ENCODE data around the gene SNX33. TPM values are rescaled to one million over a fixed set of nuclear protein-coding genes. Genes with fewer than 3 reads are reported as not detected.

Gene SNX33
- total RNA-seq, 2 experiments from 2014 or later = 0.09 to 0.38 TPM

DNA sequence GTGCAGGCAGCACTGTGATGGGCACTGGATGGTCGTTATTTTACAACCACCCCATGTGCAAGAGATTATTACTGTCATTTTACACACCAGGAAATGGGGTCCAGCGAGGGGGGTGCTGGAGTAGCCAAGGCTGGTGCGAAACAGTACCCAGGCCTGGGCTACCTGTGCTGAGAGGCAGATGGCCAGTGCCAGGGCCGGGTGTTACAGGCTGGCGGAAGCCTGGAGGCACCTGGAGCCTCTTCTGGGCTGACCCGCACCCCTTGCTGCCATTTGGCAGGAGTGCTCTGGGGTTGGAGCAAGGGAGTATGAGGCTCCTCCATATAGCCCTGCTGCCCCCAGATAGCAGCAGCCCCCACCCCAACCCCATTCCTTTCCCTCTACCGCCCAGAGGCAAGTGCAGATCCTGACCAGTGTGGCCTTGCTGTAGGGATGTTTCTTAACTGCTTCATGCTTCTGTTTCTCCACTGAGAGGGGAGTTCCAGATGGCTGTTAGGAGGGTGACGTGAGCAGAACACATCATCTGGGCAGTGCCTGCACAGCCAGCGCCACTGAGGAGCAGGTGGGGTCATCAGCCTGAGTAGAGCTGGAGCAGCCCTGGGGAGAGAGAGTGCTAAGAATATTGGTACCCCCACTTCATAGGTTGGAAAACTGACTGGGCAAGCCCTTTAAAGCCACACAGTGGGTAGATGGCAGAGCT is 15.3 kb downstream of the SNX33 start:
- H3K4me3 ChIP-seq (ENCODE audit: low read depth, low read length, poor library complexity, severe bottlenecking) = no peak overlapping the region
- no peaks in the 10 kb centered on the region for H3K4me1 ChIP-seq (ENCODE audit: insufficient read depth, low read length, poor library complexity, severe bottlenecking)
- CTCF ChIA-PET (ENCODE audit: unreplicated experiment) = no interaction called here
- H3K9me3 ChIP-seq (ENCODE audit: low read length) = no peaks in the 10 kb centered on the region
- H2AFZ ChIP-seq (ENCODE audit: low read length) = no peak overlapping the region
- intact Hi-C loops (cut with micrococcal nuclease; ENCODE audit: unreplicated experiment) = no loop called here
- no peaks in the 10 kb centered on the region for H3K9me2 ChIP-seq (ENCODE audit: insufficient read depth, low read length)
- H3K4me2 ChIP-seq (ENCODE audit: low read length) = no peak overlapping the region
- no peak for DNase-seq (ENCODE audit: low spot score)
- no peak overlapping the region for H3K27ac ChIP-seq (ENCODE audit: low read depth, low read length, poor library complexity, severe bottlenecking)
- no peaks in the 10 kb centered on the region for H4K20me1 ChIP-seq (ENCODE audit: insufficient read depth, low read length)
- BruUV-seq (replicated peaks) = no TSS peak
- no peaks in the 10 kb centered on the region for H3K79me2 ChIP-seq (ENCODE audit: insufficient read depth, low read depth, low read length)
- no peaks in the 10 kb centered on the region for H3K36me3 ChIP-seq (ENCODE audit: insufficient read depth, low read length)
- no peak for TF ChIP-seq EZH2phosphoT487 (IDR thresholded peaks at IDR 0.05; ENCODE audit: borderline replicate concordance, low read depth, low read length)
- TF ChIP-seq, protein P1, sequence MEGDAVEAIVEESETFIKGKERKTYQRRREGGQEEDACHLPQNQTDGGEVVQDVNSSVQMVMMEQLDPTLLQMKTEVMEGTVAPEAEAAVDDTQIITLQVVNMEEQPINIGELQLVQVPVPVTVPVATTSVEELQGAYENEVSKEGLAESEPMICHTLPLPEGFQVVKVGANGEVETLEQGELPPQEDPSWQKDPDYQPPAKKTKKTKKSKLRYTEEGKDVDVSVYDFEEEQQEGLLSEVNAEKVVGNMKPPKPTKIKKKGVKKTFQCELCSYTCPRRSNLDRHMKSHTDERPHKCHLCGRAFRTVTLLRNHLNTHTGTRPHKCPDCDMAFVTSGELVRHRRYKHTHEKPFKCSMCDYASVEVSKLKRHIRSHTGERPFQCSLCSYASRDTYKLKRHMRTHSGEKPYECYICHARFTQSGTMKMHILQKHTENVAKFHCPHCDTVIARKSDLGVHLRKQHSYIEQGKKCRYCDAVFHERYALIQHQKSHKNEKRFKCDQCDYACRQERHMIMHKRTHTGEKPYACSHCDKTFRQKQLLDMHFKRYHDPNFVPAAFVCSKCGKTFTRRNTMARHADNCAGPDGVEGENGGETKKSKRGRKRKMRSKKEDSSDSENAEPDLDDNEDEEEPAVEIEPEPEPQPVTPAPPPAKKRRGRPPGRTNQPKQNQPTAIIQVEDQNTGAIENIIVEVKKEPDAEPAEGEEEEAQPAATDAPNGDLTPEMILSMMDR (conservative IDR thresholded peaks at IDR 0.05; ENCODE audit: low read length) = no peak
- POLR2A ChIA-PET = no interaction called here

DNA sequence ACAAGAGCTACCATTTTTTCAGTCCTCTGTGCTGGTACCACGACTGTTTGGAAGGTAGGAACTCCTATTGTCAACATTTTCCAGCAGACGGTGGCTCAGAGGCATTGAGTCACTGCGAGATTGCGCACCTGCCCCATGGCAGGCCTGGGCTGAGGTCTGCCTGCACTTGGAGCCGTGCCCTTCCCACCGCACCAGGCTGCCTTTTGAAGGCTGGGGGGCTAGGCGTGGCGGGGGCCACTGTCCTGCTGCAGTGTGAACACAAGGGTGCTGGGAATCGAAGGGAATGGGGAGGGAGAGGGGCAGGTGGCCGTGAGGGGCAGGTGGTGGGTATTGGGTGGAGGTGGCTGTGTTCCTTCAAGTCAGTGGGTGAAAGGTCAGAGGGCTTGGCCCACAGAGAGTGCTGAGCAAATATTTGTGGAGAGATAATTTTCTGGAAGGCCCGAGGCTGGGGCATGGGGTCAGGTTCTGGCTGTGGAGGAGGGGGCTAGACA is 16.3 kb downstream of the SNX33 start:
- ChIA-PET CTCF (ENCODE audit: unreplicated experiment) (no interaction called here), POLR2A (no interaction called here)
- no peak overlapping the region for H3K4me2 ChIP-seq (ENCODE audit: low read length)
- H2AFZ ChIP-seq (ENCODE audit: low read length) = no peak overlapping the region
- H3K36me3 ChIP-seq (ENCODE audit: insufficient read depth, low read length) = no peaks in the 10 kb centered on the region
- TF ChIP-seq, protein P1 (conservative IDR thresholded peaks at IDR 0.05; ENCODE audit: low read length) = no peak
- TF ChIP-seq EZH2phosphoT487 (IDR thresholded peaks at IDR 0.05; ENCODE audit: borderline replicate concordance, low read depth, low read length) = no peak
- BruUV-seq (replicated peaks) = no TSS peak
- no peaks in the 10 kb centered on the region for H3K9me3 ChIP-seq (ENCODE audit: low read length)
- no peaks in the 10 kb centered on the region for H3K4me1 ChIP-seq (ENCODE audit: insufficient read depth, low read length, poor library complexity, severe bottlenecking)
- H3K4me3 ChIP-seq (ENCODE audit: low read depth, low read length, poor library complexity, severe bottlenecking) = no peak overlapping the region
- no peak for DNase-seq (ENCODE audit: low spot score)
- no peak overlapping the region for H3K27ac ChIP-seq (ENCODE audit: low read depth, low read length, poor library complexity, severe bottlenecking)
- H3K9me2 ChIP-seq (ENCODE audit: insufficient read depth, low read length) = no peaks in the 10 kb centered on the region
- H4K20me1 ChIP-seq (ENCODE audit: insufficient read depth, low read length) = no peaks in the 10 kb centered on the region
- H3K79me2 ChIP-seq (ENCODE audit: insufficient read depth, low read depth, low read length) = no peaks in the 10 kb centered on the region
- intact Hi-C loops (cut with micrococcal nuclease; ENCODE audit: unreplicated experiment) = no loop called here

DNA sequence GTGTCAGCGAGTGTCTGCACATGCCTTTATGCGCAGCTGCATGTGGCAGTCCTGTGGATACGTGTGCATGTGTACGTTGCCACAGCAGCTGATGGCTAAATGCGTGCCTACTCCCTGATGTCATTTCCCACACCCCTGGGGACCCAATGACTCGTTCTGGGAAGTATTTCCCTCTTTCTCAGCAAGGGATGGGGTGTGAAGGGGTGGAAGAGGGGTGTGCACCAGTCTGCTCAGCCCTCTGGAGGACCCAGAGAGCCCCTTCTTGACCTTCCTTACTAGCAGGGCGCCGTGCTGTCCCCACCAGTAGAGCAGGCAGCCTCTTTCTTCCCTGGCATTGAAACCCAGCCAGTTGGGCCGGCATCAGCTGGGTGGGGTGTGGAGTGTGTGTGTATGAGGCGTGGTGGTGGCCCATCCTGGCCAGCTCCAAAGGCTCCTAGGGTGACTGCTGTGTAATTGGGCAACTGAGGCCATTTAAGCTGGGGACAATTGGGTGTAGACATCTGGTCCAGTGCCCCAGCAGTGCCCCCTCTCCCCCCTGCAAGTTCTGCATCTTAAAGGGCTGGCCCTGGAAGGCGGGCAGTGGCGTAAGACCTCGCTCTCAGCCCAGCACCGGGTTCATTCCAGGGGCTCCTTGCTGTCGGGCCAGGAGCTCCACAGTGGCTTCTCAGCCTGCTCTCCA is 19.2 kb downstream of the SNX33 start:
- no peak for DNase-seq (ENCODE audit: low spot score)
- Histone ChIP-seq H3K79me2 (ENCODE audit: insufficient read depth, low read depth, low read length) (no peaks in the 10 kb centered on the region), H3K36me3 (ENCODE audit: insufficient read depth, low read length) (no peaks in the 10 kb centered on the region), H3K4me3 (ENCODE audit: low read depth, low read length, poor library complexity, severe bottlenecking) (no peak overlapping the region), H3K4me1 (ENCODE audit: insufficient read depth, low read length, poor library complexity, severe bottlenecking) (no peaks in the 10 kb centered on the region), H3K4me2 (ENCODE audit: low read length) (no peak overlapping the region), H2AFZ (ENCODE audit: low read length) (no peak overlapping the region), H4K20me1 (ENCODE audit: insufficient read depth, low read length) (no peaks in the 10 kb centered on the region), H3K9me2 (ENCODE audit: insufficient read depth, low read length) (no peaks in the 10 kb centered on the region), H3K9me3 (ENCODE audit: low read length) (no peaks in the 10 kb centered on the region), H3K27ac (ENCODE audit: low read depth, low read length, poor library complexity, severe bottlenecking) (no peak overlapping the region)
- POLR2A ChIA-PET = no interaction called here
- CTCF ChIA-PET (ENCODE audit: unreplicated experiment) = no interaction called here
- no TSS peak for BruUV-seq (replicated peaks)
- intact Hi-C loops (cut with micrococcal nuclease; ENCODE audit: unreplicated experiment) = no loop called here
- TF ChIP-seq, protein P1 (conservative IDR thresholded peaks at IDR 0.05; ENCODE audit: low read length) = no peak
- no peak for TF ChIP-seq EZH2phosphoT487 (IDR thresholded peaks at IDR 0.05; ENCODE audit: borderline replicate concordance, low read depth, low read length)

All from OCI-LY7 (cell line).